ENCODE results near the gene WSCD2. TPM values are rescaled to one million over a fixed set of nuclear protein-coding genes. Genes with fewer than 3 reads are reported as not detected.

Gene WSCD2
- polyA plus RNA-seq, 12 donors: 0.73 to 9.9 (median 1.8) TPM; not detected in 1

Other genes with a start within 250 kb of the WSCD2 start
- 10 to 100 TPM in 1 of 12 donors, 1 to 10 TPM in 10, not detected in 1; 2.2 to 10.3 (median 4.3) TPM for gene CMKLR1, start 210.0 kb downstream of the WSCD2 start, polyA plus RNA-seq (ENCODE audit: insufficient read length in 12 of 12)

Measured in muscle of arm (tissue), 12 donors.